CD4-positive, alpha-beta T cell treated with Interleukin-17A for 1 hour (primary cell): Measurements from ENCODE around the gene CACNA1A.

ENCODE experiments used
- DNase-seq: peaks from one replicate; pipeline ENCODE4 v3.0.0-alpha.2; 2020

Gene CACNA1A

GRCh38 chr19:13301627-13302334 is 204.5 kb downstream of the CACNA1A start:
- DNase-seq = no peak

- no peak for DNase-seq
Observed at GRCh38 chr19:13300421-13301030, 205.8 kb downstream of the CACNA1A start.

- DNase-seq = no peak
Observed at GRCh38 chr19:13299838-13300237, 206.4 kb downstream of the CACNA1A start.

GRCh38 chr19:13298565-13299481 is 207.5 kb downstream of the CACNA1A start:
- no peak for DNase-seq

GRCh38 chr19:13297023-13297422 is 209.3 kb downstream of the CACNA1A start:
- no peak for DNase-seq

- DNase-seq = no peak
Observed at GRCh38 chr19:13294812-13295567, 211.3 kb downstream of the CACNA1A start.

- DNase-seq = no peak
Observed at GRCh38 chr19:13291913-13292312, 214.4 kb downstream of the CACNA1A start.

GRCh38 chr19:13290741-13291140 is 215.5 kb downstream of the CACNA1A start:
- no peak for DNase-seq

- no peak for DNase-seq
Observed at GRCh38 chr19:13289295-13289694, 217.0 kb downstream of the CACNA1A start.

- no peak for DNase-seq
Observed at GRCh38 chr19:13286195-13286985, 219.9 kb downstream of the CACNA1A start.

- no peak for DNase-seq
Observed at GRCh38 chr19:13284929-13285928, 221.1 kb downstream of the CACNA1A start.

GRCh38 chr19:13283871-13284270 is 222.4 kb downstream of the CACNA1A start:
- DNase-seq = no peak

- no peak for DNase-seq
Observed at GRCh38 chr19:13282486-13283065, 223.7 kb downstream of the CACNA1A start.

GRCh38 chr19:13281567-13282291 is 224.6 kb downstream of the CACNA1A start:
- no peak for DNase-seq

GRCh38 chr19:13277104-13277809 is 229.0 kb downstream of the CACNA1A start:
- DNase-seq = peak; percentile 89

- DNase-seq = peak; percentile 53
Observed at GRCh38 chr19:13275016-13275722, 231.1 kb downstream of the CACNA1A start.

- DNase-seq = no peak
Observed at GRCh38 chr19:13270514-13271105, 235.7 kb downstream of the CACNA1A start.

GRCh38 chr19:13269348-13269747 is 236.9 kb downstream of the CACNA1A start:
- no peak for DNase-seq
